Heart left ventricle (tissue), 13 donors: ENCODE data around the gene LPAR5.

Experiments
- POLR2A ChIP-seq, 2 donors: fragments of 450-650 bp; IDR thresholded peaks; one replicate each; pipeline ENCODE4 v1.6.1; 2017; ENCODE audit warnings: antibody characterized with exemption in 2 of 2, mild to moderate bottlenecking in 2 of 2, moderate library complexity in 2 of 2
- TF ChIP-seq, protein P1 (sequence below), 12 donors: fragments of 200-600 bp; sonication (generic) in 4 of 12; IDR thresholded peaks; one replicate each; pipeline versions ENCODE4 v1.5.0 to v1.8.0; 2018 to 2022; ENCODE audit warnings: antibody characterized with exemption in 12 of 12, mild to moderate bottlenecking in 5 of 12
- donor health status: ischemic (EF 13 %, LVEDD 7.1; RV severe dilation, severe dysfunction).
- donor health status: DM: no; HTN: yes; CAD: no.
- donor health status: DM: no; HTN: no; CAD: no.
- donor health status: ischemic (EF 25% LVEDD 6.9; RV normal size, moderate dysfunction).
- donor health status: ischemic (EF 25% LVEDD 5.7; RV mildly dilated, moderate dysfunction).
- donor health status: ischemic (EF 35%, LVEDD 5.7; RV mildly dilated, moderate dysfunction).
- donor health status: nonischemic (EF 11% LVEDD 7.7; RV severe dilation, severe dysfunction).
- donor health status: DM: yes; HTN: yes; CAD: no.
- donor health status: PGD.
- donor health status: ischemic (EF 29% LVEDD 5.4; RV normal size, mild dysfunction).
- donor health status: nonischemic (EF 23%, LVEDD 6.1; RV moderate dilation, normal function).

DNA sequence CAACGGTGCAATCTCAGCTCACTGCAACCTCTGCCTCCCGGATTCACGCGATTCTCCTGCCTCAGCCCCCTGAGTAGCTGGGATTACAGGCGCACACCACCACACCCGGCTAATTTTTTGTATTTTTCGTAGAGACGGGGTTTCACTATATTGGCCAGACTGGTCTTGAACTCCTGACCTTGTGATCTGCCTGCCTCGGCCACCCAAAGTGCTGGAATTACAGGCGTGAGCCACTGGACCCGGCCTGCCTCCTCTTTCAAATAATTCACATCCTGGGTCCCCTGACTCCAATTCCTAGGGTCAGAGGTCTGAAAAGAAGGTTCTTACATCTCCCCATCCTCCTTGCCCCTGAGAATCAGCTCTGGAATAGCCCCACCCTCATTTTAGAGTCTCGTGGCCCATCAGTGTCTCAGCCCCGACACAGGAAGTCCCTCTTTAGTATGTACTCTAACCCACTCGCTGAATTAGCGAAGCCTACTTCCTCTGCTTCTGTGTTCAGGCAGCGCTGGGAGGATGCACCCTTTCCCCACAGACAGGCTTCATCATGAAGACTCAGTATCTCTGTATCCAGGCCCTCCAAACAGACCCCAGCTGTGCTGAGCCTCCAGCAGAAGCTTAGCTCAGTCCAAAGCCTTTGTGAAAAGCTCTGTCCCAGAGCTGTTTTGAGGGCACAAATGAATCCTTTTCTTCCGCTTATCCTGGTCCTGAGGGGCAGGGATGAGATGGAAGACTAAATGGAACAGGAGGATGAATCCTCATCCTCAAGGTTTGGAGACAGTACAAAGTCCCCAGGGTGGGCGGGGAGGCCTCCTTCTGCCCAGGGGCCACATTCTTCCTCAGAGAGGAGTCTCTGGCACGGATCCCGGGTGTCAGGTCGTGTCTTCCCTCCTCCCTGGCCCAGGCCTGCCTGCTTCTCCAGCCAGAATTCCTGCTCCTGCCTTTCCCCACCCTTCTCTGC, 3.5 kb downstream of the LPAR5 start:
- TF ChIP-seq, protein P1, sequence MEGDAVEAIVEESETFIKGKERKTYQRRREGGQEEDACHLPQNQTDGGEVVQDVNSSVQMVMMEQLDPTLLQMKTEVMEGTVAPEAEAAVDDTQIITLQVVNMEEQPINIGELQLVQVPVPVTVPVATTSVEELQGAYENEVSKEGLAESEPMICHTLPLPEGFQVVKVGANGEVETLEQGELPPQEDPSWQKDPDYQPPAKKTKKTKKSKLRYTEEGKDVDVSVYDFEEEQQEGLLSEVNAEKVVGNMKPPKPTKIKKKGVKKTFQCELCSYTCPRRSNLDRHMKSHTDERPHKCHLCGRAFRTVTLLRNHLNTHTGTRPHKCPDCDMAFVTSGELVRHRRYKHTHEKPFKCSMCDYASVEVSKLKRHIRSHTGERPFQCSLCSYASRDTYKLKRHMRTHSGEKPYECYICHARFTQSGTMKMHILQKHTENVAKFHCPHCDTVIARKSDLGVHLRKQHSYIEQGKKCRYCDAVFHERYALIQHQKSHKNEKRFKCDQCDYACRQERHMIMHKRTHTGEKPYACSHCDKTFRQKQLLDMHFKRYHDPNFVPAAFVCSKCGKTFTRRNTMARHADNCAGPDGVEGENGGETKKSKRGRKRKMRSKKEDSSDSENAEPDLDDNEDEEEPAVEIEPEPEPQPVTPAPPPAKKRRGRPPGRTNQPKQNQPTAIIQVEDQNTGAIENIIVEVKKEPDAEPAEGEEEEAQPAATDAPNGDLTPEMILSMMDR (IDR thresholded peaks at IDR 0.05) = no peak
- TF ChIP-seq POLR2A (IDR thresholded peaks at IDR 0.05) = no peak
